ENCODE measurements around the gene RAMP2.
A peak's percentile ranks its signal among the peaks of the same experiment; 100 is the strongest.
"Not testable (repeated sequence)": the region's sequence is repeated elsewhere in the genome, so short reads cannot be mapped to it uniquely, and the experiment has no call there.

Gene RAMP2

DNA sequence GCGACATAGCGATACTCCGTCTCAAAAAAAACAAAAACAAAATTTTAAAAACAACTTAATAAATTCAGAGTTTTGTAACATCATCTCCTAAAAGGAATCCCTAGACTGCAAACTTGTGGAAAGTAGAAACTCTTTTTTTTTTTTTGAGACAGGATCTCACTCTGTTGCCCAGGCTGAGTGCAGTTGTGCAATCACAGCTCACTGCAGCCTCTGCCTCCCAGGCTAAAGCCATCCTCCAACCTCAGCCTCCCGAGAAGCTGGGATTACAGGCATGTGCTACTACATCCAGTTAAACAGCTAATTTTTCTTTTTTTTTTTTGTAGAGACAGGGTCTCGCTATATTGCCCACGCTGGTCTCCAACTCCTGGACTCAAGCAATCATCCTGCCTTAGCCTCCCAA lies 35.9 kb upstream of the RAMP2 start:
- peaks cover 5% of the 10 kb centered on the region; the same call in 1 of the 2 replicates for H3F3A ChIP-seq (ENCODE audit: insufficient read depth, low read length)
- no peak for DNase-seq
- peaks cover 10% of the 10 kb centered on the region for H3K36me3 ChIP-seq (replicated peaks; ENCODE audit: insufficient read depth, low read length)
- no peaks in the 10 kb centered on the region for H3K27me3 ChIP-seq (replicated peaks; ENCODE audit: insufficient read depth, low read length)
- H3K27ac ChIP-seq (ENCODE audit: low read length) = no peak overlapping the region
- no peaks in the 10 kb centered on the region for H3K4me1 ChIP-seq (ENCODE audit: low read length)
- H3K9me2 ChIP-seq (replicated peaks; ENCODE audit: insufficient read depth, low read length) = no peaks in the 10 kb centered on the region
- H3K4me2 ChIP-seq (ENCODE audit: low read depth, low read length) = no peak overlapping the region
- no peaks in the 10 kb centered on the region for H4K20me1 ChIP-seq (ENCODE audit: insufficient read depth, low read length)
- H3K79me2 ChIP-seq (ENCODE audit: low read length) = no peaks in the 10 kb centered on the region
- no peak overlapping the region for H3K4me3 ChIP-seq (ENCODE audit: low read length)
- no peak overlapping the region for H3K9ac ChIP-seq (ENCODE audit: low read length)
- no peak overlapping the region for H2AFZ ChIP-seq (ENCODE audit: low read length)
- H3K9me3 ChIP-seq (replicated peaks; ENCODE audit: insufficient read depth, low read length) = no peaks in the 10 kb centered on the region
- TF ChIP-seq EZH2 (optimal IDR thresholded peaks at IDR 0.05; ENCODE audit: low read depth, low read length) (no peak), EZH2phosphoT487 (IDR thresholded peaks at IDR 0.05; ENCODE audit: low read length) (no peak)
- TF ChIP-seq, protein P1, sequence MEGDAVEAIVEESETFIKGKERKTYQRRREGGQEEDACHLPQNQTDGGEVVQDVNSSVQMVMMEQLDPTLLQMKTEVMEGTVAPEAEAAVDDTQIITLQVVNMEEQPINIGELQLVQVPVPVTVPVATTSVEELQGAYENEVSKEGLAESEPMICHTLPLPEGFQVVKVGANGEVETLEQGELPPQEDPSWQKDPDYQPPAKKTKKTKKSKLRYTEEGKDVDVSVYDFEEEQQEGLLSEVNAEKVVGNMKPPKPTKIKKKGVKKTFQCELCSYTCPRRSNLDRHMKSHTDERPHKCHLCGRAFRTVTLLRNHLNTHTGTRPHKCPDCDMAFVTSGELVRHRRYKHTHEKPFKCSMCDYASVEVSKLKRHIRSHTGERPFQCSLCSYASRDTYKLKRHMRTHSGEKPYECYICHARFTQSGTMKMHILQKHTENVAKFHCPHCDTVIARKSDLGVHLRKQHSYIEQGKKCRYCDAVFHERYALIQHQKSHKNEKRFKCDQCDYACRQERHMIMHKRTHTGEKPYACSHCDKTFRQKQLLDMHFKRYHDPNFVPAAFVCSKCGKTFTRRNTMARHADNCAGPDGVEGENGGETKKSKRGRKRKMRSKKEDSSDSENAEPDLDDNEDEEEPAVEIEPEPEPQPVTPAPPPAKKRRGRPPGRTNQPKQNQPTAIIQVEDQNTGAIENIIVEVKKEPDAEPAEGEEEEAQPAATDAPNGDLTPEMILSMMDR (IDR thresholded peaks at IDR 0.05; ENCODE audit: low read length) = no peak

DNA sequence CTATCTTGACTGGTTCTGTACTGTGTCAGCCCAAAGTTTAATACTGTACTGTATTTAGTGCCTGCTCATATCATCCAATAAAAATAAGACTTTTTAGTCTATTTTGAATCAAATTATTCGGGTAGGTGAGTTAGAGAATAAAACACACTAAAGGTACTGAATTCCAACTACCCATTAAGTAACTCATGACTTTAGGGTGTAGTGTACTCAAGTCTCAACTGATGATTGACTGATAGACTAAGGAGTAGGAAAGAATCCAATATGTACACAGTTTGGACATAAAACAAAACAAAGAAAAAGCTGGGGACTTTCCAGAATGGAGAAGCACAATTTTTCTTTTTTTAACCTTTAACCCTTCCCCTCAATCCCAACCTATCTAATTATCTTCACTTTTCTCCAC lies 20.3 kb upstream of the RAMP2 start:
- Histone ChIP-seq H3K9me2 (replicated peaks; ENCODE audit: insufficient read depth, low read length) (no peaks in the 10 kb centered on the region), H3K4me3 (ENCODE audit: low read length) (no peak overlapping the region), H3K9me3 (replicated peaks; ENCODE audit: insufficient read depth, low read length) (no peaks in the 10 kb centered on the region), H3K27ac (ENCODE audit: low read length) (no peak overlapping the region), H4K20me1 (ENCODE audit: insufficient read depth, low read length) (no peaks in the 10 kb centered on the region), H3K79me2 (ENCODE audit: low read length) (peaks cover 60% of the 10 kb centered on the region), H3K4me1 (ENCODE audit: low read length) (peaks cover 11% of the 10 kb centered on the region), H3K36me3 (replicated peaks; ENCODE audit: insufficient read depth, low read length) (no peaks in the 10 kb centered on the region), H3K4me2 (ENCODE audit: low read depth, low read length) (no peak overlapping the region), H3K27me3 (replicated peaks; ENCODE audit: insufficient read depth, low read length) (no peaks in the 10 kb centered on the region), H3K9ac (ENCODE audit: low read length) (no peak overlapping the region), H3F3A (ENCODE audit: insufficient read depth, low read length) (0 out of 2 replicates have a peak, but pooled peaks cover 5% of the 10 kb centered on the region), H2AFZ (ENCODE audit: low read length) (no peak overlapping the region)
- no peak for DNase-seq
- no peak for TF ChIP-seq EZH2 (optimal IDR thresholded peaks at IDR 0.05; ENCODE audit: low read depth, low read length)
- no peak for TF ChIP-seq EZH2phosphoT487 (IDR thresholded peaks at IDR 0.05; ENCODE audit: low read length)
- TF ChIP-seq, protein P1 (IDR thresholded peaks at IDR 0.05; ENCODE audit: low read length) = no peak

DNA sequence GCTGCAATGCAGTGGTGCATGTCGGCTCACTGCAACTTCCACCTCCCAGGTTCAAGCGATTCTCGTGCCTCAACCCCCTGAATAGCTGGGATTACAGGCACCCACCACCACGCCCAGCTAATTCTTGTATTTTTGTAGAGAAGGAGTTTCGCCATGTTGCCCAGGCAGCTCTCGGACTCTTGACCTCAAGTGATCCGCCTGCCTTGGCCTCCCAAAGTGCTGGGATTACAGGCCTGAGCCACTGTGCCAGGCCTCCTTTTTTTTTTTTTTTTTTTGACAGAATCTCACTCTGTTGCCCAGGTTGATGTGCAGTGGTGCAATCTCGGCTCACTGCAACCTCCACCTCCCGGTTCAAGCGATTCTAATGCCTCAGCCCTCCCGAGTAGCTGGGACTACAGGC lies 18.1 kb upstream of the RAMP2 start:
- not testable (repeated sequence) for H3K27me3 ChIP-seq (replicated peaks; ENCODE audit: insufficient read depth, low read length); H3K4me3 ChIP-seq (ENCODE audit: low read length); H3K36me3 ChIP-seq (replicated peaks; ENCODE audit: insufficient read depth, low read length); H2AFZ ChIP-seq (ENCODE audit: low read length); DNase-seq; H3K4me2 ChIP-seq (ENCODE audit: low read depth, low read length); H3K9me2 ChIP-seq (replicated peaks; ENCODE audit: insufficient read depth, low read length); H3F3A ChIP-seq (ENCODE audit: insufficient read depth, low read length); H4K20me1 ChIP-seq (ENCODE audit: insufficient read depth, low read length); H3K9me3 ChIP-seq (replicated peaks; ENCODE audit: insufficient read depth, low read length); H3K9ac ChIP-seq (ENCODE audit: low read length); H3K27ac ChIP-seq (ENCODE audit: low read length)
- Histone ChIP-seq H3K79me2 (ENCODE audit: low read length) (peaks cover 45% of the 10 kb centered on the region), H3K4me1 (ENCODE audit: low read length) (peaks cover 11% of the 10 kb centered on the region)

DNA sequence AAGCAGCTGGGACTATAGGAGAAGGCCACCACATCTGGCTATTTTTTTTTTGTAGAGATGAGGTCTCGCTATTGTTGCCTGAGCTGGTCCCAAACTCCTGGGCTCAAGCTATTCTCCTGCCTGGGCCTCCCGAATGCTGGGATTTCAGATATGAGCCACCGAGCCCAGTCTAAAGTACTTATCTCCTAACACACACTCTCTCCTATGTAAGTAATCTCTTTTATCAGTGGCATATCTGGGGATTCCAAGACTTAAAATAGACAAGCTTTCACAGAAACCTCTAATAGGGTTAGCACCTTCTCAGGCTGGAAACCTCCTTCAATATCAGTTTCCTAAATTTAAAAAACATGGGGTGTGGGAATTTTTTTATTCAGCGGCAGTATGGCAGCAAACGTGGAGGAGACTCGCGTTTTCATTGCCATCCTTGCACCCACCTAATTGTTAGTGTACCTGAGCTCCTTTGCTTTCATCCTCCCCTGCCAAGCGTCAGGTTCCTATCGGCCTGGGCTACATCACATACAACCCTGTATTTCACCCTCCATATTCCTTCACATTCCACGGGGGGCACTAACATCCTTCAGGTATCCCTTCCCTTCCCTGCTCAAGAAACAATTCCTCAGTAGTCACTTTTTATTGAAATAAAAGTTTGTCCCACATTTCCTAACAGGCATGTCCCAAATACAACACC lies 17.3 kb upstream of the RAMP2 start:
- peaks cover 45% of the 10 kb centered on the region for H3K79me2 ChIP-seq (ENCODE audit: low read length)
- no peaks in the 10 kb centered on the region for H3K9me3 ChIP-seq (replicated peaks; ENCODE audit: insufficient read depth, low read length)
- no peak for DNase-seq
- TF ChIP-seq EZH2phosphoT487 (IDR thresholded peaks at IDR 0.05; ENCODE audit: low read length) = no peak
- no peak for TF ChIP-seq EZH2 (optimal IDR thresholded peaks at IDR 0.05; ENCODE audit: low read depth, low read length)
- TF ChIP-seq, protein P1 (IDR thresholded peaks at IDR 0.05; ENCODE audit: low read length) = 0 out of 2 replicates have a peak, but pooled peaks have one; percentile 10
- no peaks in the 10 kb centered on the region for H4K20me1 ChIP-seq (ENCODE audit: insufficient read depth, low read length)
- H3K4me2 ChIP-seq (ENCODE audit: low read depth, low read length) = peak overlapping the region; percentile 99
- H3K27me3 ChIP-seq (replicated peaks; ENCODE audit: insufficient read depth, low read length) = no peaks in the 10 kb centered on the region
- peak overlapping the region; percentile 82 for H2AFZ ChIP-seq (ENCODE audit: low read length)
- H3K36me3 ChIP-seq (replicated peaks; ENCODE audit: insufficient read depth, low read length) = no peaks in the 10 kb centered on the region
- H3K9me2 ChIP-seq (replicated peaks; ENCODE audit: insufficient read depth, low read length) = no peaks in the 10 kb centered on the region
- peak overlapping the region; percentile 82 for H3K9ac ChIP-seq (ENCODE audit: low read length)
- H3K27ac ChIP-seq (ENCODE audit: low read length) = peak overlapping the region; percentile 78
- H3K4me3 ChIP-seq (ENCODE audit: low read length) = peak overlapping the region; percentile 78
- H3F3A ChIP-seq (ENCODE audit: insufficient read depth, low read length) = 0 out of 2 replicates have a peak, but pooled peaks cover 5% of the 10 kb centered on the region
- peaks cover 11% of the 10 kb centered on the region for H3K4me1 ChIP-seq (ENCODE audit: low read length)
